ENCODE data around the gene TXK.
A peak's percentile ranks its signal among the peaks of the same experiment; 100 is the strongest.
"Not testable (repeated sequence)": the region's sequence is repeated elsewhere in the genome, so short reads cannot be mapped to it uniquely, and the experiment has no call there.

Gene TXK

DNA sequence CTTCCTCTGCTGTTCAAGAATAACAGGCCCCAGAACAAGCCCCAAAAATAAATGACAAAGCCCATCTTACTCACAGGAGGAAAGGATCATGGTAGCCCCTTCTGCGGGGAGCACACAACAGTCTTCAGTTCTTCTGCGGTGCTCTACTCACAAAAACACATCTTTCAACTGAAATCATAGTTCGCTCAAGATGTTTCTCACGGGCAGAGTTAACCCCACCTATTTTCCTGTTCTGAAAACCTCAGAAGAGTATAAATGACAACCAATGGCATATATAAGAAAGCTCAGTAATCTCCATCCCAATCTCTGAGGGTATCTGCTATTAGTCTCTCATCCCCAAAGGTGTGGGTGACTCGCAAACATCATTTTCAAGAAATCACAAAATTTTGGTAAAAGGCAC is at the start of gene TXK:
Gene TXK, minus strand, starts transcription at position 170 of the 400 bp plus-strand sequence. Its CDS starts 80 bp downstream, at position 90.
- peak; percentile 28 for DNase-seq

DNA sequence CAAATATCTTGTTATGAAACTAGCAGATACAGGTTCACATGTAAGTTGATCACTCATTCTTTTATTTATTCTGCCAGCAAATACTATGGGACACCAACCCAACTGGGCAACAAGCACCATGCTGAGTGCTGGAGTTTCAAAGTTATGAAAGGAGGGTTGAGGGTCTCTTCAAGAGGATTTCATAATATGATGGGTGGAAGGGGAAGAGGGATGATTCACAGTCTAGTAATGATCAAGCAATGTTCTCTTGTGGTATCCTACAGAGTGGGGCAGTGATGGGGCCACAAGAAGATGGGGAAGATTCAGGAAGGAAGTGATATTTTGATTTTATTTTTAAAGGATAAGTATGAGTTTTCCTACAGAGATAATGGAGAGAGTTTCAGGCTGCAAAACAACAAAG is 46.2 kb upstream of the TXK start:
- no peak for DNase-seq

DNA sequence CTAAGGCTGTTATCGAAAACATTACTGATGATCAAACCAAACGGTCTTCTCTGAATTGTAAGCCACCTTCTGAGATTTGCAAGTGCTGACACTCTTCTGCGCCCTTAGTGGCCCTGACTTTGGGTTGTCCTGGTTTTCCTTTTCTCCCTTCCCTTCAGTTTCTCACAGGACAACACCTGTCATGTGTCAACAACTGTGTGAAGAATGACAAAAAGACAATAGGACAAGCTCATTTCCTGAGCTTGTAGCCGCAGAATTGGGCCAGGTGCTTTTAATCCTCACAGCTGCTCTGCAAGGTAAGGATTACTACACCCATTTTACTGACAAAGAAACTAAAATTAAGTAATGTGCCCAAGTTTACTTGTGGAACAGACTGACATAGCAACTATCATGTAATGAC is 44.9 kb upstream of the TXK start:
- DNase-seq = no peak

DNA sequence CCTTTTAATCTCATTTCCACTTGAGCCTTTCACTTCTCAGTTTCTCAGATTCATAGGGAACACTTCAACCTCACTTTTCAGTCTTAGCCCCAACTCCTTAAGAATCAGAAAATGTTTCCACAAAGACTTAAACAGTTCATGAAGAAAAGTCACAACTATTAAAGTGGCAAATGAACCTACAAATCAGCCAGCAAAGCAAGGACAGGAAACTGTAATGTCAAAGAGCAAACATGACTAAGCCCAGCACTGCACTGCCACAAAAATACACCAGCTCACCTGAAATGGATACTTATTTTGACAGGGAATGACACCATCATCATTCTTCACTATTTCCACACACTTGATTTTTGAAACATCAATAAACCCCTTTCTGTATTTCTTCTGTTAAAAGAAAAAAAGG is 41.8 kb upstream of the TXK start:
- DNase-seq = no peak

DNA sequence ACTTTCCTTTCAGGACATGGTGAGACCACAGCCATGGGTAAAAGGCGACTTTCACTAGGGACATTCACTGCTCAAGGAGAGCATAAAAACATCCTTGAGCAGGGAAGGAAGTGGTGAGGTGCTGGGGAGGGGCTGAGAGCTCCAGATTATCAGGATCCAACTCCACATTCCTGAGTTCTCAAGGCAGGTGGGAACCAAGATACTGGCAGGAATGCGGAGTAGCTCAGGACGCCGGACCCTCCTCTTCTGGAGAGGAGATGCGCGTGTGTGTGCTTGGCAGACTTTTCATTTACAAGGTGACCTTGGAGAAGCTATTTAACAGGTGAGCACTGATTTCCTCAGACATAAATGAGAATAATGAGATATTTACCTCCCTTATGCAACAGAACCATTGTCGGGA is 41.3 kb upstream of the TXK start:
- no peak for DNase-seq

DNA sequence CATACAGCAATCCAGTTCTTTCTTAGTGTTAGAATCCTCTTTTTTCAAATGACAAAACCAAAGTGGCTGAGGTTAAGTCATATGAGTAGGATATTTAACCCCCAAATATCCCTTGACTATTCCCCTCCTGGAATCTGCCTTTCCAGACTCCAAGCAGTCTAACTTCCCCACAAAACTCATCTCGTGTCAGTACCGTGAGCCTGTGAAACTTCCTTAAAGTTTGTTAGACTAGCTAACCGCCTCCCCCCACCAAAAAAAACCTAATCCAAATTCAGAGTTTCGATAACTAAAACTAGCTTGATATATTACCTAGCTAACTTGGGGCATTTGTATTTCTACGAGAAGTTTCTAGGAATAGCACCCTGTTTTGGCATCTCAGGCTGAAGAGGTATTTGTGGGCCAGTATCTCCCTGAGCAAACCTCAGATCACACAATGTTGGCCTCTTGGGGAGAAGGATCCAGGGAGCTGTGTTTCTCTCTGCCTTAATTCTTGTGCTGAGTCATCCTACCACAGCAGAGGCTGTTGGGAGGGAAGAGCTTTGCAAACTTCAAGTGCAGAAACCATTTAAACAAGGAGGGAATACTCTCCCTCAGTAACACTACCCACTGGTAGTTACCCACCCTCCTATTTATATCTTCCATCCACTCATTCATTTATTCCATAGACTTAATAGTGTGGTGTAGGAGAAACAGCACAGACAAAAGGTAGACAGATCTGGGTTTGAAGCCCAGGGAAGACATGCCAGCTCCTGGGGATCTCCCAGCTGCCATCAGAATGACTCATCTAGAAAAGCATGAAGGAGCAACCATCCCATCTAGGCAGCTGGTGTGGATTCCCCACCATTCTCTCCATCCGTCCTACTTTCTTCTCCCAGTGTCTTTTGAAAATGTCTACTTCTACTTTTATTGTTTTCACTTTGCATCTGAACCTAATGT is 39.3 kb upstream of the TXK start:
- no peak for DNase-seq

DNA sequence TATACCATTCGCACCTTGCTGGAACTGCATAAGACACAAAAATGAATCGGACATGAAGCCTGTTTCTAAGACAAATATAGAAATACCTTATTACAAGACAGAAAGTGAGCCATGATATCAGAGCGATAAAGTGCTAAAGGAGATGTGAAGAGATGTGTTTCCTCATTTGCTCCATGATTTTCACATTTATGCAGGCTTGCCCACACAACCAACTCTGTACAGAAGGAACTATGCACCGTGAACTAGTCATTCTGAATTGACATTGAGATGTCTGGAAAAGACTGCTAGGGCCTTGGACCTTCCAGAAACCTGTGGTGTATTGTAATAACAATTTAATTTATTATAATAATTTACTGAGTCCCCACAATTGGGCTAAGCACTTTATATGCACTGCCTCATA is 38.6 kb upstream of the TXK start:
- no peak for DNase-seq

DNA sequence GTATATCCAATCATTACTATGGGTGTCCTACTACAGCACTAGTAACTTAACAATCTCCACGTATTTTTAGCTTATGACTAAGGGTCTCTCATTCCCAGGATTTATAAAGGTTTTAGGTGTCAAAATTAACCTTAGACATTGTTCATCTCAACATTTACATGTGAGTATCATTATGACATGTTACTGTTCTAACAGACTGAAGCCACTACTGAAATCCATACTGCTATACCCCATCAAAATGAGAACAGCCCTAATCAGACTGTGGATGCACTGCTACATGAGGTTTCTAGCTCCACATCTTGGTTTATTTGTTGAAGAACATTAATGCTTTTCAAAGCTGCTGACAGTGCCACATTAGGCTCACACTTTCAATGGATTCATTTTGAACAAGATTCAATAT is 35.6 kb upstream of the TXK start:
- DNase-seq = no peak

DNA sequence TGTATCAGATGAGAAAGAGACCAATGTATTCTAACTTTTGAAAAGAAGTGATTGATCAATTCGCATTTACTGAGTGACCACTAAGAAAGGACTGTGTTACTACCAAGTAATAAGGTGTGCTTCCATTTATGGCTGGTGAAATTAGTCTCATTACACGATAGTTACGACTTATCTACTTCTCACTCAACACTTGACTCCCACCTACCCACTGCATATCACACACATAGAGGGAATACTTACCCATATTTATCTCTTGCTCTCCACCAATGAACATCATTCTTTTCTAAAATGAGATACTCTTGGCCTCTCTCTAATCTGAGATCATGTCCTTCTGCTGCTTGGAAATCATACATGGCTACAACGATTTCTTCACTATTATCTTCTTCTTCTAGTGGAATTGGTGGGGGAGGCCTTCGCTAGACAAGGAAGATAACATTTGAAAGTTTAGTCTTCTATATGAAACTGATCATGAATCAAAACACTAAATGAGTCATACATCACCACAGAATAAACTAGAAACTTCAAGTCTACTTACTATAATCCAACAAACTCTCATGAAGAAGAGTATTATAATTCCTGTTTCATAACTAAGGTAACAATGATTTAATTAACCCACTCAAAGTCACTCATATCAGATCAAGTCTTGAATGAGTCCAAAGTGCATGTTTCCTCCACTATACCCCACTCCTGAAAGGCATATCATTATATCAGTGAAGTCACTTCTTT is 33.7 kb upstream of the TXK start:
- no peak for DNase-seq

DNA sequence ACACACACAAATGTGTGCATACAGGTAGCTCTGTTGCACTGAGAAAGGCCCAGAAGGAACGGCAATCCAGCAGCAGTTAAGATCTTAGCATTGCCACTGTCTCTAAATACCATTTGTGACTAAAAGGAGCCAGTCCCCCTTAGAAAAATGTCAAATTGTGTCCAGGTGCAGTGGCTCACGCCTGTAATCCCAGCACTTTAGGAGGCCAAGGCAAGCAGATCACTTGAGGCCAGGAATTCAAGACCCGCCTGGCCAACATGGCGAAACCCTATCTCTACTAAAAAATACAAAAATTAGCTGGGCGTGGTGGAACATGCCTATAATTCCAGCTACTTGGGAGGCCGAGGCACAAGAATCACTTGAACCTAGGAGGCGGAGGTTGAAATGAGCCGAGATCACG is 30.5 kb upstream of the TXK start:
- DNase-seq = not testable (repeated sequence)

DNA sequence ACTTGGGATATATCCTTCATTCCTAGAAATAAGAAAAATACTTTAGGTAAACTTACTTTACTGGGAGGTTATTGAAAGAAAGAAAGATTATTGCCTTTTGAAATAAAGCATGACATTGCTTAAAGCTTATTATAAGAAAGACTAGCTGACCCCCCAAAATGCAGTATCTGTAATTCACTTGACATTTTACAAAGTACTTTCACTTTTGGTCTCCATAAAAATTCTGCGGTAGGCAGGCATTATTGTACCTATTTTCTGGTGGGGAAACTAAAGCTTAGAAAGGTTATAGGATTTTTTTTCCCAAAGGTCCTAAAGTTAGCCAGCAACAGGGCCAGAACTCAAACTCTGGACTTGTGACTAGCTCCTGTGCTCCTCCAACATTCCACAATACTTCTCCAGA is 29.7 kb upstream of the TXK start:
- no peak for DNase-seq

DNA sequence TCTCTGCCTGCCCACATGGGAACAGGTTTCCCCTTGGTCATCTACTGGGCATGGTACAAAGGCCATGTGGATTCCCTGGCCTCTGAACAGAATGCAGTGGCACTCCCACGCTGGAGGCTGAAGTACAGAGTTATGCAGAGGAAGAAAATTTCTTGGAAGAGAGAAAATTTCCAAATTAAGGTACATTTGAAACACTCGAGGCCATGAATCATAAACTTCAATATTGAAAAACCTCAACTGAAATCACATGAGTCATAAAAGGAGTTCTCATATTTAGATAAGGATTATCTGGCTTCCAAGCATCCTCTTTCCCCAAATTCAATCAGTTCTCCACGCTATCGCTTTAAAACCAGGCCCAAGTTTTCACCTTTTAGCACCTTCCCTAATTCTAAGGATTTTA is 28.1 kb upstream of the TXK start:
- DNase-seq = no peak

DNA sequence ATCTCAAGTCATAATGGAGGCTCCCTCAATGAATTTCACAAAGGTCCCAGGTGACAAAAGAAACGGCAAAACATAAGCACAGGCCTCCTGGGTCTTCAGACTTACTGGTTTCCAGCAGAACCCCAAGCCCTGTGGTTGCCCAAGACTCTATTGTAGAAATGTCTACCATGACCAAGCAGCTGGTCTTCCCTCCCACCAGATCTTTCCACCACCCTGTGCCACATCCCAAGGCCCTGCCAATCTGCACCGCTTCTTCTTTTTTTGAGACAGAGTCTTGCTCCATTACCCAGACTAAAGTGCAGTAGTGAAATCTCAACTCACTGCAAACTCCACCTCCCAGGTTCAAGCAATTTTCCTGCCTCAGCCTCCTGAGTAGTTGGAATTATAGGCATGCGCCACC is 23.2 kb upstream of the TXK start:
- no peak for DNase-seq

DNA sequence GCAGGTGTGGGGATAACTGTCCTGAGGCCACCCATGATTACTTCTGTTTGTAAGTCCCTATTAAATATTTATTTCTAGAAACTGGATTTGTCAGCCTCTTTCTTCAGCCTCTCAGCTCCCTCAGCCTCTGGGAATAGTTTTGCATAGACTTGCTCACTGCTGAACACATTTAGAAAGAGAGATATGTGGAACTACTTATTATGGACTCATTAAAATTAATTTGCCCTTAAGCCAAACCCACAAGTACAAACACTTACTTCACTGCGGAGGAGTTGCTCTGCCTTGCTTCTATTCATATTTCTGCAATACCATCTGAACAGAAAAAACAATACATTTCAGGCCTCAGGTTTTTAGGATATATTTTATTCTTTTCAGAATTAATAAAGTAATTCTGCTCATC is 22.4 kb upstream of the TXK start:
- no peak for DNase-seq

DNA sequence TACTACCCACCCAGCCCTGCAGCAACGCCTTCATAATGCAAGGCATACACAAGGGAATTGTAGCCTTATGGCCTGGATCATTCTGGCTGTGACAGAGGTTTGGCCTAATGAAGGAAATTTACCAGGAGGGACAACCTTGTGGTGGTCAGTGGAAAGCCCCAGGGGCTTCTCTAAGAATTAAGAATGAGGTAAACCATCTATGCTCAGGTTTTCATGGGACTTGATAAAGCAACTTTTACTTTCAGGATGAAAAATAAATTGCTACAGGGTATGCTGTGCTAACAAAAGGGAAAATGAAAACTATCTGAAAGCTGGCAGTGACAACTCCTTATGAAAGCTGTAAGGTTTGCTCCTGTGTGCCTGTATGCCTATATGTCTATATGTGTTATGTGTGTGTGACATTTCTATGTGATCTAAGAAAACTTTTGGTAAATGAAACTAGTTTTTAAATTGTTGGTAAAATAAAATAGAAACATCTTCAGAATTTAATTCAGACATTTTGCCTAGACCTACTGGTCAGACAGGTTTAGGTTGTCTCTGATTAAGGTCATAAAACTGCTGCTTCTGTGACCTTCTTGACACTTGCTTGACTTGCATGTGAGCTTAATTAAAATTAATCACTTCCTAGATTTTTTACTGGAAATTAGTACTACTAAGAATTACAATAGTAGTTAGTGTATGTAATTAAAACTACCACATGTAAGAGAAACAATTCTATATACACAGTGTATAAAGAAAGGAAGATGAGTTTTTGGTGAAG is 19.9 kb upstream of the TXK start:
- no peak for DNase-seq

DNA sequence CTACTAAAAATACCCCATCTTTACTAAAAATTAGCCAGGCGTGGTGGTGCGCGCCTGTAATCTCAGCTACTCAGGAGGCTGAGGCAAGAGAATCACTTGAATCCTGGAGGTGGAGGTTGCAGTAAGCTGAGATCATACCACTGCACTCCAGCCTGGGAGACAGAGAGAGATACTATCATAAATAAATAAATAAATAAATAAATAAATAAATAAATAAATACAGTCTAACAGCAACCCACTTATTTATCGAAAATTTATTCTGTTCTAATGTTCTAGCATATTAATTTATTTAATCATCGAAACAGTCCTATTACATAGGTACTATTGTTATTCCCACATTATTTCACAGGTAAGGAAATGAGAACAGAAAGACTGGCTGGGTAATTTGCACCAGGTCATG is 18.2 kb upstream of the TXK start:
- no peak for DNase-seq

DNA sequence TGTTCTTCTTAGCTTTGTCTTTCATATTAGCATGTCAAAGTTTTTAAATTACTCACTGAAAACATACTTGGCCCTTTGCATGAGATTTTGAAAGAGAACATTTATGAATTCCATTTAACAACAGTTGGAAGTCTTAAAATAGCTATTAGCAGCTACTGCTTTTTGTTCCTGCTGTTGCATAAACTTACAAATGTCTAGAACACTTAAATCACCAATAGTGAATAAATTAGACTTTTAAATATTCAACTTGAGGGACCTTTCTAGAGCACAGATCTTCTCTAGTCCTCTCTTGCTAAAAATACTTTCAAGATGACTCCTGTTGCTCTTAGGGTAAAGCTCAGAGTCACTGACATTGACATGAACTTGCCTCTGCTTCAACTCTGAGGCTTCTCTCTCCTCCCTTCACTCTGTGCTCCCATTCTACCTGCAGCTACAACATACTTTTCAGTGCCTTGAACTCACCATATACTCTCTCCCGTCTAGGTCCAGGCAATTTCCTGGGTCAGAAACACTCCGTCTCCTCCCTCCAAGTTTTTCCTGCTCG is 15.8 kb upstream of the TXK start:
- no peak for DNase-seq

DNA sequence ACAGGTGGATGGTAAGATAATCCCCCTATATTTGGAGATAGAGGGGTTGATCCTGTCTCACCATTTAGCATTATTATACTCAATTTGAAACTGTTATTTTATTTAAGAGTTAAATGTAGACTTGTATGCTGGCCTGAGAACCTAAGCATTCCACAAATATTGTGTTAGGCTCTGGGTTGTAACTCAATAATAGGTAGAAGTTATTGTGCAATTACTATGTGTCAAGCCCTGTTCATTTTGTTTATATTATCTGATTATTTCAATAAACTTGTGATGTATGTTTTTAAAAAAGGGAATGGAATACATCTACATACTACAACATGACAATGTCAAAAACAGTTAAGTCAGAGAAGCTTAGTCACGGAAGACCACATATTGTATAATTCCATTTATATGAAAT is 13.6 kb upstream of the TXK start:
- DNase-seq = no peak

DNA sequence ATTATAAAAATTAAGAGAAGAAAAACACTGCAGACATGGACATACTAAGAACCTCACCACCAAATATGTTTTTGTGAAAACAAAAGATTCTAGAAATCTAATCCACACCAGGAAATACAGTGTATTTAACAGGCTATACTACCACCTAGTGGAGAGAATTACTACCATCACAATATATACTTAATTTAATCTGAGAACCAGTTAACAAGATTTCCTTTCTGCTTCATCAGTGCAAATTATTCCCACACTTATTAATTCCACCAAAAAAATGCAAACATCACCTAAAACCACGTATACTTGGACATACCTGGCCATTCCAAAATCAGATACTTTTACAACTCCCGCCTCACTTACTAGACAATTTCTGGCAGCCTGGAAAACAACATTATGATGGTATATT is 7.0 kb upstream of the TXK start:
- DNase-seq = no peak

DNA sequence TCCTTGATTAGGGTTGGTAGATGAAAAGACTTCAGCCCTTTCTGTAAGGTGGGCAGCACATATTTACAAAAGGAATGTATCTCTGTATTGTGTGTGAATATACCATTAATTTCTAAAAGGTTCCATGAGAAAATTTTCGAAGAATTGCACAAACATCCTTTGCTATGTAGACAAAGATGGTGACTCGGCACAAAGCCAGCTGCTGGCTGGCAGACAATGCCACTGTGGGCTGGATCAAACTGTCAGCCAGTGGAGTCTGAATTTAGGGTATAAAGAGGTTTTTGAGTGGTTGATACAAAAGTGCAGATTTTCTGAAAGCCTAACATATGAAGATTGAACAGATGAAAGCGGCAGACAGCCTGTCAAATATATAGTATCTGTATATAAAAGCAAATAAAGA is 5.6 kb upstream of the TXK start:
- peak; percentile 23 for DNase-seq

DNA sequence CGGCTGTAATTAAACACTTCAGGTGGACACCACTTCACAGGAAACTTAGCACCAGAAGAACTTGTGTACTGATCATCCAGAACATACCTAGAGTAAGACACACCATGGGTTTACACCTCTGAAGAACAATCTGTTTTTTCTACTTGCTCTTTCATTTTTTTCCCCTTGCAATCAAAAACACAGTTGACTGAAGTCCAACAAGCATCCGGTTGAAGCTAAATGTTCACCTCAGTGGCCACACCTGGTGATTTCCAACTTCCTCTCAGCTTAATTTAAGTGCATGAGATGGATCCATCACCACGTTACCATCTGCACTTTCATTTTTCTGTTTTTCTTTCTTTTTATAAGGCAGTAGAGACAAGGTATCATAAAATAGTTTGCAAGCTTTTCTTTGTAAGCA is 4.9 kb upstream of the TXK start:
- DNase-seq = peak; percentile 50

DNA sequence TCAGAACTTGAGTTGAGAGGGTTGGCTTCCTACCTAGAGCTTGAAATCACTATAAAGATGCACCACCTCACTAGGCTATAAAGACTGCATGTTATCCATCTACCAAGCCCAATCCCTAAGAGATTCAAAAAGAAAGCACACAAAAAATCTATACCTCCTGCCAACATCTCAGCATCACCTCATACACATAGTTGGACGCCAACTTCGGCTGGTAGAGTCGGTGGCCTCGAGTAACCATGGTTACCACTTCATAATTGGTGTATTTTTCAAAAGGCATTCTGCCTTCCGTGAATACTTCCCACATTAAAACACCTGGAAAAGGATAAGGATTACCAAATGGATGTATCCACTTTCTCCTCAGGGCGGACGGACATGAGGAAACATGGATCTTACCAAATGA is 4.5 kb upstream of the TXK start:
- no peak for DNase-seq

DNA sequence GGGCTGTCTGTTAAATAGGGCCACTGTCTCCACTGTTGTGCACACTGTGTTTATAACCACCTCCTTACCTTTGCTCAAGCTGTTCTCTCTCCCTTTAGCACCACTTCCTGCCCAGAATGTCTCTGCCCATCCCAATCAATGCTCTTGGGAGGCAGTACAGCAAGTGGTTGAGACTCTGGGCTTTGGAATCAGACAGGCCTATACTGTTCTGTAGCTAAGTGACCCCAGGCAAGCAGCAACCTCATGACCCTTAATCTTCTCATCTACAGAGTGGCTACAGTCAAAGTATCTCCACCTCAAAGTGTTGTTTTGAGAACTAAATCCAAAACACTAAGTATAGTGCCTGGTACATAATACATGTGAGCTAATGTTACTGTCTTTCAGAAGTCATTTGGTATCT is 3.8 kb upstream of the TXK start:
- DNase-seq = no peak
